Measurements from ENCODE around the gene CSTA.

- TF ChIP-seq CTCF (IDR thresholded peaks at IDR 0.05; ENCODE audit: poor library complexity, severe bottlenecking) (no peak), POLR2AphosphoS5 (IDR thresholded peaks at IDR 0.05) (no peak), SMC3 (conservative IDR thresholded peaks at IDR 0.05; ENCODE audit: poor library complexity) (no peak), REST (IDR thresholded peaks at IDR 0.05; ENCODE audit: borderline replicate concordance) (no peak), EP300 (conservative IDR thresholded peaks at IDR 0.05; ENCODE audit: poor library complexity, severe bottlenecking) (no peak), EZH2 (IDR thresholded peaks at IDR 0.05; ENCODE audit: borderline replicate concordance, insufficient read depth, low read length, poor library complexity, severe bottlenecking) (no peak)
Observed at GRCh38 chr3:122350814-122351418, 25.9 kb downstream of the CSTA start.
